ENCODE measurements around the gene POU6F2.

DNA sequence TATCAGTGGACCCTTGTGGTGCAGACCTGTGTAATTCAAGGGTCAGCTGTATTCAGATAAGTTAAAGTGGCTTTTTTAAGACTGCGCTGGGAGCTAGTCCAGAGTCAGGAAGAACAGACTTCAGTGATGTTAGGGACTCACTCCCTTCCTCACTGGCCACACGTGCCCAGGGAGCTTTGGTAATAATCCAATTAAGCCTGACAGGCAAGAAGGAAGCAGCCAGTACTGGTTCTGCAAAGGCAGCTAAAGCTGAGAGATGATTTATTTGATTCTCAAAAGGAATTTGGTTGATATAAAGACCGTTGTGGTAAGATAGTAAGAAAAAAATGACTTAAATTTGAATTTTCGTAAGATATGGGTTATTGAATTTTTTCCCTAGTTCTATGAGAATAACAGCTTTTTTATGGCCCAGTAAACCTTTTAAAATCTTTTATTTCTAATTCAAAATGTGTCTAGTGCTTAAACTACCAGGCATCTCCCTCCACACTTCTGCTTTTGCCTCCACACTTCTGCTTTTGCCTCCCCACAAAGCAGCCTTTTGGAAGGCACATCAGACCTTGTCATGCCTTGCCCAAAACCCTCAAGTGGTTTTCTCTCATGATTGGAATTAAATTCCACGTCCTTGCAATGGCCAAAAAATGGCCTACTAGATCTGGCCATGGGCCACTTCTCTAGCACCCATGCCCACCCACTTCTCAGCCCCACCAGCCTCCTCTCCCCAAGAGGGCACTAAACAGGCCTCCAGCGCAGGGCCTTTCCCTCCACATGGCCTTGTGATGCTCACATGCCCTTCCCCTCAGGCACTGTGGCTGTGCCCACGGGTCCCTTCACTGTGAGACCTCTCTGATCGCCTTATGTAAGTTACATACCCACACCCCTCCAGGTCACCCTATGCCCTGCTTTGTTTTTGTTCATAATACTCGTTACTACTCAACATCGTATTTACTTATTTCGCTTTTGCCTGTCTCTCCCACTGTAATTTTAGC is 92.5 kb downstream of the POU6F2 start:
- TF ChIP-seq CEBPB (IDR thresholded peaks at IDR 0.05) (no peak), CBX2 (IDR thresholded peaks at IDR 0.05; ENCODE audit: borderline replicate concordance, low read depth) (no peak), FOSB (CRISPR knock-in tag; IDR thresholded peaks at IDR 0.05) (no peak), RFX5 (IDR thresholded peaks at IDR 0.05) (no peak), ZSCAN20 (CRISPR knock-in tag; IDR thresholded peaks at IDR 0.05) (no peak), MAFK (IDR thresholded peaks at IDR 0.05; ENCODE audit: partially characterized antibody) (no peak), SMC3 (IDR thresholded peaks at IDR 0.05) (no peak)
- TF ChIP-seq, protein P1, sequence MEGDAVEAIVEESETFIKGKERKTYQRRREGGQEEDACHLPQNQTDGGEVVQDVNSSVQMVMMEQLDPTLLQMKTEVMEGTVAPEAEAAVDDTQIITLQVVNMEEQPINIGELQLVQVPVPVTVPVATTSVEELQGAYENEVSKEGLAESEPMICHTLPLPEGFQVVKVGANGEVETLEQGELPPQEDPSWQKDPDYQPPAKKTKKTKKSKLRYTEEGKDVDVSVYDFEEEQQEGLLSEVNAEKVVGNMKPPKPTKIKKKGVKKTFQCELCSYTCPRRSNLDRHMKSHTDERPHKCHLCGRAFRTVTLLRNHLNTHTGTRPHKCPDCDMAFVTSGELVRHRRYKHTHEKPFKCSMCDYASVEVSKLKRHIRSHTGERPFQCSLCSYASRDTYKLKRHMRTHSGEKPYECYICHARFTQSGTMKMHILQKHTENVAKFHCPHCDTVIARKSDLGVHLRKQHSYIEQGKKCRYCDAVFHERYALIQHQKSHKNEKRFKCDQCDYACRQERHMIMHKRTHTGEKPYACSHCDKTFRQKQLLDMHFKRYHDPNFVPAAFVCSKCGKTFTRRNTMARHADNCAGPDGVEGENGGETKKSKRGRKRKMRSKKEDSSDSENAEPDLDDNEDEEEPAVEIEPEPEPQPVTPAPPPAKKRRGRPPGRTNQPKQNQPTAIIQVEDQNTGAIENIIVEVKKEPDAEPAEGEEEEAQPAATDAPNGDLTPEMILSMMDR (IDR thresholded peaks at IDR 0.05) = no peak
- TF ChIP-seq, protein P2, sequence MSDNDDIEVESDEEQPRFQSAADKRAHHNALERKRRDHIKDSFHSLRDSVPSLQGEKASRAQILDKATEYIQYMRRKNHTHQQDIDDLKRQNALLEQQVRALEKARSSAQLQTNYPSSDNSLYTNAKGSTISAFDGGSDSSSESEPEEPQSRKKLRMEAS (IDR thresholded peaks at IDR 0.05) = no peak
